ENCODE measurements around the gene KHDC4.

KHDC4 gene

GRCh38 chr1:155969377-155969791 is 35.2 kb upstream of the KHDC4 start:
- DNase-seq (ENCODE audit: low read depth, low spot score) = no peak

GRCh38 chr1:155968670-155969069 is 34.5 kb upstream of the KHDC4 start:
- DNase-seq (ENCODE audit: low read depth, low spot score) = no peak

GRCh38 chr1:155968051-155968400 is 33.8 kb upstream of the KHDC4 start:
- no peak for DNase-seq (ENCODE audit: low read depth, low spot score)

GRCh38 chr1:155967341-155968050 is 33.3 kb upstream of the KHDC4 start:
- DNase-seq (ENCODE audit: low read depth, low spot score) = no peak

GRCh38 chr1:155966750-155967149 is 32.5 kb upstream of the KHDC4 start:
- no peak for DNase-seq (ENCODE audit: low read depth, low spot score)

- no peak for DNase-seq (ENCODE audit: low read depth, low spot score)
Observed at GRCh38 chr1:155966135-155966534, 31.9 kb upstream of the KHDC4 start.

GRCh38 chr1:155964193-155964592 is 30.0 kb upstream of the KHDC4 start:
- no peak for DNase-seq (ENCODE audit: low read depth, low spot score)

GRCh38 chr1:155962599-155963211 is 28.5 kb upstream of the KHDC4 start:
- DNase-seq (ENCODE audit: low read depth, low spot score) = no peak

- no peak for DNase-seq (ENCODE audit: low read depth, low spot score)
Observed at GRCh38 chr1:155961937-155962336, 27.7 kb upstream of the KHDC4 start.

- DNase-seq (ENCODE audit: low read depth, low spot score) = no peak
Observed at GRCh38 chr1:155960081-155960745, 26.0 kb upstream of the KHDC4 start.

- DNase-seq (ENCODE audit: low read depth, low spot score) = no peak
Observed at GRCh38 chr1:155957411-155957915, 23.2 kb upstream of the KHDC4 start.

- DNase-seq (ENCODE audit: low read depth, low spot score) = no peak
Observed at GRCh38 chr1:155954645-155955044, 20.4 kb upstream of the KHDC4 start.

GRCh38 chr1:155952505-155952890 is 18.3 kb upstream of the KHDC4 start:
- DNase-seq (ENCODE audit: low read depth, low spot score) = no peak

GRCh38 chr1:155951753-155952504 is 17.7 kb upstream of the KHDC4 start:
- no peak for DNase-seq (ENCODE audit: low read depth, low spot score)

- no peak for DNase-seq (ENCODE audit: low read depth, low spot score)
Observed at GRCh38 chr1:155950829-155951228, 16.6 kb upstream of the KHDC4 start.

- no peak for DNase-seq (ENCODE audit: low read depth, low spot score)
Observed at GRCh38 chr1:155947741-155948140, 13.5 kb upstream of the KHDC4 start.

- no peak for DNase-seq (ENCODE audit: low read depth, low spot score)
Observed at GRCh38 chr1:155947292-155947691, 13.1 kb upstream of the KHDC4 start.

- DNase-seq (ENCODE audit: low read depth, low spot score) = no peak
Observed at GRCh38 chr1:155946633-155947219, 12.5 kb upstream of the KHDC4 start.

GRCh38 chr1:155944444-155944799 is 10.2 kb upstream of the KHDC4 start:
- DNase-seq (ENCODE audit: low read depth, low spot score) = no peak

- DNase-seq (ENCODE audit: low read depth, low spot score) = no peak
Observed at GRCh38 chr1:155942578-155943141, 8.4 kb upstream of the KHDC4 start.

GRCh38 chr1:155941845-155942531 is 7.8 kb upstream of the KHDC4 start:
- DNase-seq (ENCODE audit: low read depth, low spot score) = no peak
